GM12891 (cell line): ENCODE results near the gene BET1.
"Not testable (repeated sequence)": the region's sequence is repeated elsewhere in the genome, so short reads cannot be mapped to it uniquely, and the experiment has no call there.

Experiments
- DNase-seq: peaks from one replicate; pipeline ENCODE4 v3.0.0; 2011; ENCODE audit warnings: low spot score; ENCODE audit not compliant: insufficient read length
- FAIRE-seq: peaks from 2 replicates; lab custom pipeline; 2011; peaks lifted over from hg19 to GRCh38; lab: Jason Lieb, UNC
- PAX5 ChIP-seq: IDR thresholded peaks from 2 replicates; pipeline ENCODE4 v1.6.1; 2011; ENCODE audit warnings: low read length, moderate library complexity, mild to moderate bottlenecking; ENCODE audit not compliant: insufficient read depth, severe bottlenecking
- POLR2A ChIP-seq: IDR thresholded peaks from 2 replicates; pipeline ENCODE4 v1.6.1; 2011; ENCODE audit warnings: low read depth, low read length, control low read depth
- POLR2AphosphoS5 ChIP-seq: IDR thresholded peaks from 2 replicates; pipeline ENCODE4 v1.6.1; 2011; ENCODE audit warnings: low read depth, low read length, control low read depth
- POU2F2 ChIP-seq: IDR thresholded peaks from 2 replicates; pipeline ENCODE4 v1.6.1; 2011; ENCODE audit warnings: low read depth, mild to moderate bottlenecking, control low read depth, low read length, moderate library complexity
- SPI1 ChIP-seq: IDR thresholded peaks from 2 replicates; pipeline ENCODE4 v1.6.1; 2011; ENCODE audit warnings: low read depth, low read length, control low read depth
- TAF1 ChIP-seq: IDR thresholded peaks from 2 replicates; pipeline ENCODE4 v1.6.1; 2011; ENCODE audit warnings: low read depth, low read length, control low read depth

The BET1 gene

GRCh38 chr7:94043299-94043698 is 39.1 kb upstream of the BET1 start:
- no peak for FAIRE-seq
- no peak for DNase-seq
- TF ChIP-seq POLR2AphosphoS5: no peak
- no peak for TF ChIP-seq PAX5
- TF ChIP-seq POLR2A: no peak
- TF ChIP-seq TAF1: no peak
- TF ChIP-seq SPI1: no peak
- TF ChIP-seq POU2F2: no peak

- peak; percentile 69 for FAIRE-seq
Observed at GRCh38 chr7:94042381-94042780, 38.2 kb upstream of the BET1 start.

GRCh38 chr7:94041529-94041928 is 37.4 kb upstream of the BET1 start:
- TF ChIP-seq POLR2A (no peak), PAX5 (no peak), POLR2AphosphoS5 (no peak), TAF1 (no peak), POU2F2 (no peak), SPI1 (no peak)
- FAIRE-seq: no peak

More at GRCh38 chr7:94042381-94042780, 38.2 kb upstream of the BET1 start:
- TF ChIP-seq POLR2AphosphoS5 (no peak), POU2F2 (no peak), POLR2A (no peak), SPI1 (peak; percentile 96)
- DNase-seq: no peak

GRCh38 chr7:94040254-94040653 is 36.1 kb upstream of the BET1 start:
- no peak for FAIRE-seq
- no peak for DNase-seq
- no peak for TF ChIP-seq POLR2AphosphoS5
- TF ChIP-seq TAF1: no peak
- no peak for TF ChIP-seq POU2F2
- no peak for TF ChIP-seq POLR2A
- TF ChIP-seq PAX5: no peak
- TF ChIP-seq SPI1: no peak

More at GRCh38 chr7:94041529-94041928, 37.4 kb upstream of the BET1 start:
- no peak for DNase-seq

GRCh38 chr7:94039368-94040035 is 35.3 kb upstream of the BET1 start:
- no peak for DNase-seq
- TF ChIP-seq SPI1 (peak; percentile 45), TAF1 (no peak), PAX5 (no peak)
- FAIRE-seq: no peak

GRCh38 chr7:94031865-94032264 is 27.7 kb upstream of the BET1 start:
- DNase-seq (no peak), FAIRE-seq (no peak)
- no peak for TF ChIP-seq POLR2A

GRCh38 chr7:94030634-94031033 is 26.5 kb upstream of the BET1 start:
- FAIRE-seq: no peak
- no peak for DNase-seq
- no peak for TF ChIP-seq SPI1
- TF ChIP-seq POLR2AphosphoS5: no peak
- TF ChIP-seq TAF1: no peak
- TF ChIP-seq POLR2A: no peak
- no peak for TF ChIP-seq POU2F2
- no peak for TF ChIP-seq PAX5

- FAIRE-seq (no peak), DNase-seq (no peak)
- no peak for TF ChIP-seq PAX5
- no peak for TF ChIP-seq POU2F2
- no peak for TF ChIP-seq SPI1
- TF ChIP-seq POLR2A: no peak
- no peak for TF ChIP-seq TAF1
- no peak for TF ChIP-seq POLR2AphosphoS5
Observed at GRCh38 chr7:94029976-94030375, 25.8 kb upstream of the BET1 start.

- no peak for DNase-seq
- TF ChIP-seq POU2F2: no peak
- TF ChIP-seq POLR2A: no peak
- no peak for TF ChIP-seq TAF1
- no peak for TF ChIP-seq PAX5
- no peak for TF ChIP-seq SPI1
- no peak for TF ChIP-seq POLR2AphosphoS5
Observed at GRCh38 chr7:94028768-94029167, 24.6 kb upstream of the BET1 start.

GRCh38 chr7:94026619-94027018 is 22.5 kb upstream of the BET1 start:
- FAIRE-seq, DNase-seq: not testable (repeated sequence)

More at GRCh38 chr7:94028768-94029167, 24.6 kb upstream of the BET1 start:
- FAIRE-seq: no peak

- TF ChIP-seq SPI1 (no peak), PAX5 (no peak), POLR2A (no peak), TAF1 (no peak), POLR2AphosphoS5 (no peak), POU2F2 (no peak)
- FAIRE-seq: no peak
- DNase-seq: no peak
Observed at GRCh38 chr7:94022550-94022949, 18.4 kb upstream of the BET1 start.

GRCh38 chr7:94016786-94017185 is 12.6 kb upstream of the BET1 start:
- DNase-seq: no peak
- no peak for TF ChIP-seq POLR2A
- no peak for TF ChIP-seq POLR2AphosphoS5
- TF ChIP-seq POU2F2: no peak
- no peak for TF ChIP-seq SPI1
- TF ChIP-seq TAF1: no peak
- TF ChIP-seq PAX5: no peak
- FAIRE-seq: no peak
